NT2/D1 (cell line): ENCODE measurements around the gene DNAAF5.

ENCODE experiments used
- YY1 ChIP-seq: IDR thresholded peaks from 2 replicates; pipeline ENCODE4 v1.6.1; 2011; ENCODE audit not compliant: insufficient read length, insufficient read depth
- ZNF274 ChIP-seq: IDR thresholded peaks from 2 replicates; pipeline ENCODE4 v1.6.1; 2011; ENCODE audit warnings: mild to moderate bottlenecking, low read depth, low read length

DNA sequence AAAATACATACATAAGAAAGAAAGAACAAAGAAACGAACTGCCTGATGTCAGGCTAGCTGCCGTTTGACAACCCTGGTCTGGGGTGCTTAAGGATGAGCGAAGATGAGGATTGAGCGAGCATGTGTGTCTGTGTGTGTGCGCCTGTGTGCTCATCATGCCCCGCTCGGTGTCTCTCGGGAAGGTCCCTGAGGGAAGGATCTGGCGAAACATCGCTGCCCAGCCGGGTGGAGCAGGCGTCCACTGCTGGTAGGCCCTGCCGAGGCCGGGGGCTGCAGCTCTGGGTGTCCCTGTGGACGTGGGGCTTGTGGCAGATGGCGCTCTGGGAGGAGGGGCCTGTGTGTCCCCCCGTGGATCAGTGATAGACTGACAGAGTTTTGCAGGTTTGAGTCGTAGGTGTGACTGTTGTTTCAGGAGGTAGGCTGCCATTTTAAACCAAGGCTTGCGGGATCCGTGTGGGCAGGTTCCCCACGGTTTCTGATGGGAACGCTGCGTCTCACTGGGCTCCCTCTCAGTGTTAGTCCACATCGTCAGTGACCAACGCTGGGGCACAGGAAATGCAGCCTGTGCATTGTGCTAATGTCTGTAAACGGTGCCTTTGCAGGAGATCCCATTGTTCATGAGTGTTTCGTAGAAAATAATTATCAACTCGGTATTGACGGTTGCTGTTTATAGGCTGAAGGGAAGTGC, 99.9 kb downstream of the DNAAF5 start:
- TF ChIP-seq YY1 (no peak), ZNF274 (no peak)
